NT2/D1 (cell line): ENCODE data around the gene PXYLP1.

ENCODE experiments used
- SUZ12 ChIP-seq: IDR thresholded peaks from 2 replicates; pipeline ENCODE4 v1.6.1; 2011; ENCODE audit not compliant: insufficient read length, insufficient read depth; ENCODE audit errors: extremely low read depth
- YY1 ChIP-seq: IDR thresholded peaks from 2 replicates; pipeline ENCODE4 v1.6.1; 2011; ENCODE audit not compliant: insufficient read length, insufficient read depth
- ZNF274 ChIP-seq: IDR thresholded peaks from 2 replicates; pipeline ENCODE4 v1.6.1; 2011; ENCODE audit warnings: mild to moderate bottlenecking, low read depth, low read length

DNA sequence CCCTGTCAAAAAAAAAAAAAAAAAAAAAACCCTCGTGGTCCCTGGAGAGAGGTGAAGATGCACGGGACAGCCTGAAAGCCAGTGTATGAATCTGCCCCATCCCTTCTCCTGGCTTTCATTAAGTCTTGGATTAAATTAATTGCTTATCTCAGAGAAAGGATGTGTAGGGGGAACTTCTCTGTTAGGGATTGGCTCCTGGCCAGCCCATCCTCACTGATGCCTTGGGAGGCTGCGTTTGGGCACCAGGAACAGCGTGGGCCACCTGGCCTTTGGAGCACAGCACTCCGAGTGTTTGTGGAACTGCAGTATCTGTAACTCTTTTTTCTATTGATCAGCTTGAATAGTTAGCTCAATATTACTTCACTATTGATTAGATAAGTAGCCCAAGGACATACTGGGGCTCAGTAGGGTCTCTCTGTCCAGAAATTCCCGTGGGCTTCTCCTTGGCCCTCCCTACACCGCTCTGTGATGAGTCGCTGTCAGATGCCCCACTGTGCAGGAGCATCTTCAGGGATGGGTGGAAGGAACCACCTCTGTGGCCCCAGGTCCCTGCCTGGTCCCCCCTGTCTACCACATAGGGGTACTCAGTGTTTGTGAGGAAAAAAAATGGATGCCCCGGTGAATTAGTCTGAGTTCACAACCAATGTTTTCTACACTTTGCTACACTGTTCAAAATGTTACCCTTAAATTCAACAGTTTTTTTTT, 2.0 kb downstream of the PXYLP1 start:
- TF ChIP-seq YY1, result no peak
- TF ChIP-seq ZNF274, result no peak
- no peak for TF ChIP-seq SUZ12
